Endodermal cell (in vitro differentiated cells): ENCODE data around the gene THADA. TPM values are rescaled to one million over a fixed set of nuclear protein-coding genes. Genes with fewer than 3 reads are reported as not detected.
A peak's percentile ranks its signal among the peaks of the same experiment; 100 is the strongest.

ENCODE experiments used
- DNase-seq: peaks from one replicate; pipeline ENCODE4 v3.0.0-alpha.2; 2017
- H3K27ac ChIP-seq: 2 replicates; pipeline ENCODE4 v1.5.1; 2013; ENCODE audit warnings: mild to moderate bottlenecking, low read depth, low read length, moderate library complexity
- H3K27me3 ChIP-seq: 2 replicates; pipeline ENCODE4 v1.6.1; 2013; ENCODE audit warnings: mild to moderate bottlenecking, low read length, moderate library complexity; ENCODE audit not compliant: insufficient read depth, control insufficient read depth, poor library complexity, severe bottlenecking
- H3K36me3 ChIP-seq: 2 replicates; pipeline ENCODE4 v1.7.0; 2013; ENCODE audit warnings: mild to moderate bottlenecking, low read length, moderate library complexity; ENCODE audit not compliant: control insufficient read depth, insufficient read depth
- H3K4me1 ChIP-seq: one replicate; pipeline ENCODE4 v1.7.0; 2013; ENCODE audit warnings: low read length; ENCODE audit not compliant: control insufficient read depth, insufficient read depth
- H3K4me3 ChIP-seq: 2 replicates; pipeline ENCODE4 v1.5.1; 2013; ENCODE audit warnings: mild to moderate bottlenecking, low read length, moderate library complexity
- H3K9ac ChIP-seq: 2 replicates; pipeline ENCODE4 v1.6.1; 2013; ENCODE audit warnings: mild to moderate bottlenecking, low read length, moderate library complexity; ENCODE audit not compliant: poor library complexity, severe bottlenecking; ENCODE audit errors: extremely low read depth
- H3K9me3 ChIP-seq: 2 replicates; pipeline ENCODE4 v1.6.1; 2013; ENCODE audit warnings: mild to moderate bottlenecking, low read length, moderate library complexity; ENCODE audit not compliant: control insufficient read depth
- H3K27ac Mint-ChIP-seq: 2 replicates; pipeline ENCODE4 v1.8.0; 2020; ENCODE audit warnings: mixed read lengths
- H3K27me3 Mint-ChIP-seq: 2 replicates; pipeline ENCODE4 v1.8.0; 2021; ENCODE audit warnings: mild to moderate bottlenecking, mixed read lengths; ENCODE audit not compliant: insufficient read depth
- H3K36me3 Mint-ChIP-seq: 2 replicates; pipeline ENCODE4 v1.8.0; 2020; ENCODE audit warnings: low read depth, mixed read lengths
- H3K4me1 Mint-ChIP-seq: 2 replicates; pipeline ENCODE4 v1.8.0; 2020; ENCODE audit warnings: mixed read lengths
- H3K4me3 Mint-ChIP-seq: 2 replicates; pipeline ENCODE4 v1.8.0; 2020; ENCODE audit warnings: mild to moderate bottlenecking, moderate library complexity, mixed read lengths
- H3K9me3 Mint-ChIP-seq: 2 replicates; pipeline ENCODE4 v1.8.0; 2020; ENCODE audit warnings: mild to moderate bottlenecking, mixed read lengths
- WGBS, 2 experiments: methylation state at CpG; one replicate each; pipeline versions ENCODE4 v1.1.5 to v1.1.7; 2013; ENCODE audit warnings: missing lambda C conversion rate in 2 of 2, mixed read lengths in 1 of 2; ENCODE audit not compliant: insufficient coverage in 1 of 2, insufficient read length in 1 of 2; 5-methylcytosine and 5-hydroxymethylcytosine counted together
- total RNA-seq, 2 donors: library from RNA; stranded (reverse); fragmentation: NEBNext Ultra II Directional in 1 of 2; extraction: Animal tissue kit (Norgen Biotek cat#: 25700) in 1 of 2; gene quantifications; 2 replicates in 1 of 2; 3 replicates in 1 of 2; pipeline ENCODE4 v1.2.1, GENCODE V29; 2021
- TF ChIP-seq, protein P1 (sequence below): fragments of 200-600 bp; sonication (generic); conservative IDR thresholded peaks from 2 replicates; pipeline ENCODE4 v1.5.0; 2021; ENCODE audit warnings: antibody characterized with exemption, mild to moderate bottlenecking

The THADA gene
- total RNA-seq, 2 donors from 2014 or later, result 32.8 to 35.0 TPM

DNA sequence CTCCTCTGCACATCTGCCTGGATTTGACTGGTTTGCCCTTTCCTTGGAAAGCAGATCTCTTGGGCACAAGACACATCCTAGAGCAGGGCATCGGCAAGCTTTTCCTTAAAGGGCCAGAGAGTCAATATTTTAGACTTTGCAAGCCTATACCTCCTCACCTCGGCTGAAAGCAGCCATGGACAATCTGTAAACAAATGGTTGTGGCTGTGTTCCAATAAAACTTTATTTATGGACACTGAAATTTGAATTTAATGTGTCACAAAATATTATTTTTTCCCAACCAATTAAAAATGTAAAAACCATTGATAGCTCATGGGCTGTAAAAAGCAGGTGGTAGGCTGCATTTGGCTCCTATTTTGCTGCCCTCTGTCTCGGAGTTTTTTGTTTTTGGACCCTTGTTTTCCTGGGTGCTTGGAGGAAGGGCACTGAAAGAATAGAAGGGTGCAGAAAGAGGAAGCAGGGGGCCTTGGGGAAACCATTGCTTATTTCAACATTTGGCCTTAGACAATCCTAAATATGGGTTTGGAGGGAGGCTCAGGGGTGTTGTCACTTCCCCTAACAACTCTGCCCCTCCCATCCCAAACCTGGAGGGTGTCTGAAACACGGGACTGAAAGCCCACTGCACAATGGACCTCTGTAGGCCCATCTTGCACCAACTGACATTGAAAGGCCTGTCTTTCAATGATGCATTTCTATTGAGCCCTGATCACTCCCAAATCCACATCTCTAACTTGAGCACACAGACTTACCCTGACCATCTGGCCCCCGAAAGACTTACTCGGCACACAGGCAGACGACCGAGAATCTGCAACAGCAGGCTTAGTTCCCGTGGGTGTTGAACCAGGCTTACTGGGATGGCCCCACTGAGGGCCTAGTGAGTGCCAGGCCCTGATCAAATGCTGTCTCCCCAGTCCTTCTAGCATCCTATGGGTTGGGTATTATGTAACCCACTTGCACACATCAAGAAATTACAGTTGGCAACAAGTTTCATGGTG is 362.3 kb downstream of the THADA start:
- TF ChIP-seq, protein P1, sequence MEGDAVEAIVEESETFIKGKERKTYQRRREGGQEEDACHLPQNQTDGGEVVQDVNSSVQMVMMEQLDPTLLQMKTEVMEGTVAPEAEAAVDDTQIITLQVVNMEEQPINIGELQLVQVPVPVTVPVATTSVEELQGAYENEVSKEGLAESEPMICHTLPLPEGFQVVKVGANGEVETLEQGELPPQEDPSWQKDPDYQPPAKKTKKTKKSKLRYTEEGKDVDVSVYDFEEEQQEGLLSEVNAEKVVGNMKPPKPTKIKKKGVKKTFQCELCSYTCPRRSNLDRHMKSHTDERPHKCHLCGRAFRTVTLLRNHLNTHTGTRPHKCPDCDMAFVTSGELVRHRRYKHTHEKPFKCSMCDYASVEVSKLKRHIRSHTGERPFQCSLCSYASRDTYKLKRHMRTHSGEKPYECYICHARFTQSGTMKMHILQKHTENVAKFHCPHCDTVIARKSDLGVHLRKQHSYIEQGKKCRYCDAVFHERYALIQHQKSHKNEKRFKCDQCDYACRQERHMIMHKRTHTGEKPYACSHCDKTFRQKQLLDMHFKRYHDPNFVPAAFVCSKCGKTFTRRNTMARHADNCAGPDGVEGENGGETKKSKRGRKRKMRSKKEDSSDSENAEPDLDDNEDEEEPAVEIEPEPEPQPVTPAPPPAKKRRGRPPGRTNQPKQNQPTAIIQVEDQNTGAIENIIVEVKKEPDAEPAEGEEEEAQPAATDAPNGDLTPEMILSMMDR, result no peak
- Histone ChIP-seq H3K27me3 (no peaks in the 10 kb centered on the region), H3K4me1 (peaks cover 3% of the 10 kb centered on the region), H3K4me3 (no peak overlapping the region), H3K9me3 (no peaks in the 10 kb centered on the region), H3K9ac (no peak overlapping the region), H3K36me3 (peaks cover 4% of the 10 kb centered on the region), H3K27ac (no peak overlapping the region)
- Mint-ChIP-seq H3K4me1 (peaks cover 18% of the 10 kb centered on the region), H3K27me3 (no peaks in the 10 kb centered on the region), H3K9me3 (no peaks in the 10 kb centered on the region), H3K4me3 (no peak overlapping the region), H3K36me3 (peaks cover 12% of the 10 kb centered on the region), H3K27ac (no peak overlapping the region)
- WGBS, 2 experiments, result 92 to 95% methylated on average over 3 to 9 of the region's 9 CpGs
- no peak for DNase-seq

DNA sequence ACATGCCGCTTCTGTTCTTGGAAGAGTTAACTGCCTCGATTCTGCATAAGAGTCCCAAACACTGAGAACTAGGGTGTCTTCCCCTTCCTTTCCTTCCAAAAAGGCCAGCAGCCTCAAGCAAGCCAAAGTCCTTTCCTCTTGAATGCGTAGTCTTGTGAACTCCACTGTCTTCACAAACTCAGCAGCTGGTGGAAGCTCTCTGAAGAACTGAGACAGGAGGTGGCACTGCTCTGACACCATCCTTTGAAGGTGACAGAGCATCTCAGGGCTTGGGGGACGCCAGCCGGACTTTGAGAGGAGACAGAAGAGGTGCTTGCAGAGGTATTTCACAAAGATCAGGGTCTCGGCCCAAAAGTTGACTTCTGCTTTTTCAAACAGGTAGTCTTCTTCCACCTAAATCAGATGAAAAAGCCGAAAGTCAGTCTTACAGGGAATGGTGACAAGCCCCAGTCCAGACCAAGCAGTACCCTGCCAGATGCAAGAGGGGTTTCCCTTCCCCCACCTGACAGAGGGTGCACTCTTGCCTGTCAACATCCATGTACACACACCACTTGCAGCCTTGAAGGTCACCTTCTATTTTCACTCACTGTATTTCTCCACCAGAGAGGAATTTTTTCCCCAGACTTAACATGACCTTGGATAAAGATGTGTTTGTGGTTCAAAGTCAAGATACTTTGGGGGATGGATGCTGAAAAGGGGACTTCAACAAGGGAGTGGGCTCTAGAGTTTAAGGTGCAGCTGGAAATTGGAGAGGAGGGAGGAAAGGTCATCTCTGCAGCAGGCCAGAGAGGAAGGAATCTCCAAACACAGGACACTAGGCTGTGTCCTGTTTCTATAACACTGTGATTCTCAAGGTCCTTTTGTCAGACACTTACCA is 364.6 kb downstream of the THADA start:
- Mint-ChIP-seq H3K36me3 (peaks cover 10% of the 10 kb centered on the region), H3K4me1 (peaks cover 21% of the 10 kb centered on the region), H3K9me3 (no peaks in the 10 kb centered on the region), H3K27me3 (no peaks in the 10 kb centered on the region), H3K27ac (no peak overlapping the region), H3K4me3 (no peak overlapping the region)
- DNase-seq, result no peak
- H3K9ac ChIP-seq, result no peak overlapping the region
- H3K4me3 ChIP-seq, result no peak overlapping the region
- peaks cover 4% of the 10 kb centered on the region for H3K36me3 ChIP-seq
- peaks cover 12% of the 10 kb centered on the region for H3K4me1 ChIP-seq
- WGBS, 2 experiments, result 89 to 93% methylated on average over 6 to 7 of the region's 7 CpGs
- H3K27ac ChIP-seq, result no peak overlapping the region
- no peaks in the 10 kb centered on the region for H3K27me3 ChIP-seq
- H3K9me3 ChIP-seq, result no peaks in the 10 kb centered on the region
- TF ChIP-seq, protein P1, result no peak

- Mint-ChIP-seq H3K27me3 (no peaks in the 10 kb centered on the region), H3K27ac (no peak overlapping the region), H3K4me1 (peaks cover 21% of the 10 kb centered on the region), H3K4me3 (no peak overlapping the region), H3K36me3 (peaks cover 8% of the 10 kb centered on the region), H3K9me3 (no peaks in the 10 kb centered on the region)
- no peak overlapping the region for H3K9ac ChIP-seq
- H3K27me3 ChIP-seq, result no peaks in the 10 kb centered on the region
- TF ChIP-seq, protein P1, result peak; percentile 69
- peaks cover 4% of the 10 kb centered on the region for H3K36me3 ChIP-seq
- WGBS, 2 experiments, result 48 to 67% methylated on average over 2 to 4 of the region's 4 CpGs
- DNase-seq, result peak; percentile 72
- no peak overlapping the region for H3K27ac ChIP-seq
- H3K9me3 ChIP-seq, result no peaks in the 10 kb centered on the region
- H3K4me1 ChIP-seq, result peaks cover 12% of the 10 kb centered on the region
- H3K4me3 ChIP-seq, result no peak overlapping the region
Observed at GRCh38 chr2:43230351-43230885, 365.4 kb downstream of the THADA start.
